Stimulated activated memory B cell treated with anti-CD40 and anti-IgM and Interleukin-4, amounts not matched to agents 10 μg/mL and 1 μg/mL and 100 μg/mL, for 72 hours (primary cell): ENCODE results near the gene DNPH1.

Source experiments
- ATAC-seq: fragments of 150-1000 bp; cut with Tn5 transposase; 2 replicates; pipeline ENCODE4 v1.10.0; 2021
- H3K27ac Mint-ChIP-seq: one replicate; pipeline ENCODE4 v1.8.0; 2022; ENCODE audit warnings: mild to moderate bottlenecking, mixed read lengths
- H3K27me3 Mint-ChIP-seq: one replicate; pipeline ENCODE4 v1.8.0; 2022; ENCODE audit warnings: mixed read lengths
- H3K36me3 Mint-ChIP-seq: one replicate; pipeline ENCODE4 v1.8.0; 2022; ENCODE audit warnings: mixed read lengths
- H3K4me1 Mint-ChIP-seq: one replicate; pipeline ENCODE4 v1.8.0; 2022; ENCODE audit warnings: mixed read lengths
- H3K4me3 Mint-ChIP-seq: one replicate; pipeline ENCODE4 v1.8.0; 2022; ENCODE audit warnings: mild to moderate bottlenecking, moderate library complexity, mixed read lengths
- H3K9me3 Mint-ChIP-seq: one replicate; pipeline ENCODE4 v1.8.0; 2022; ENCODE audit warnings: mixed read lengths

The DNPH1 gene

GRCh38 chr6:43175676-43176422, 53.4 kb downstream of the DNPH1 start:
- Mint-ChIP-seq H3K4me3 (no peak overlapping the region), H3K27ac (peak overlapping the region; percentile 83), H3K4me1 (peaks cover 39% of the 10 kb centered on the region), H3K9me3 (no peaks in the 10 kb centered on the region), H3K36me3 (peaks cover 38% of the 10 kb centered on the region), H3K27me3 (no peaks in the 10 kb centered on the region)
- no peak for ATAC-seq
